OCI-M1 (cell line): ENCODE data around the gene SYT7.

Experiments used
- DNase-seq: peaks from one replicate; lab custom pipeline; 2025; lab: John Stamatoyannopoulos, UW

The SYT7 gene

DNA sequence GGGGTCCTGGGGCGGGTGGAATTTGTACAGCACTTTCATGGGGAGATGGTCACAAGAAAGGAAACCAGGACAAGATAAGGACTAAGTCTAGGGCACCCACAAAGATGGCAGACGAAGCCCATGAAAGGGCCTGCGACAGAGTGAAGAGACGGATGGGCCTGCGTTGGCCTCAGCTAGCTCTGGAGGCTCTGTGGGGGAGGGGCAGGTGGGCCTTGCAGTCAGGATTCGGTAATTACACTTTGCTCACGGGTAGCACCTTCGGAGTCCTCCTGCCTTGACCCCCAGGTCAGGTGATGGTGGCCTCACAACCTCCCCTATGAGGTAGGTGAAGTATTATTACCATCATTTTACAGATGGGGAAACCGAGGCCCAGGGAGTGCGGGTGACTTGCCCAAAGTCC lies 65.2 kb downstream of the SYT7 start:
- no peak for DNase-seq

DNA sequence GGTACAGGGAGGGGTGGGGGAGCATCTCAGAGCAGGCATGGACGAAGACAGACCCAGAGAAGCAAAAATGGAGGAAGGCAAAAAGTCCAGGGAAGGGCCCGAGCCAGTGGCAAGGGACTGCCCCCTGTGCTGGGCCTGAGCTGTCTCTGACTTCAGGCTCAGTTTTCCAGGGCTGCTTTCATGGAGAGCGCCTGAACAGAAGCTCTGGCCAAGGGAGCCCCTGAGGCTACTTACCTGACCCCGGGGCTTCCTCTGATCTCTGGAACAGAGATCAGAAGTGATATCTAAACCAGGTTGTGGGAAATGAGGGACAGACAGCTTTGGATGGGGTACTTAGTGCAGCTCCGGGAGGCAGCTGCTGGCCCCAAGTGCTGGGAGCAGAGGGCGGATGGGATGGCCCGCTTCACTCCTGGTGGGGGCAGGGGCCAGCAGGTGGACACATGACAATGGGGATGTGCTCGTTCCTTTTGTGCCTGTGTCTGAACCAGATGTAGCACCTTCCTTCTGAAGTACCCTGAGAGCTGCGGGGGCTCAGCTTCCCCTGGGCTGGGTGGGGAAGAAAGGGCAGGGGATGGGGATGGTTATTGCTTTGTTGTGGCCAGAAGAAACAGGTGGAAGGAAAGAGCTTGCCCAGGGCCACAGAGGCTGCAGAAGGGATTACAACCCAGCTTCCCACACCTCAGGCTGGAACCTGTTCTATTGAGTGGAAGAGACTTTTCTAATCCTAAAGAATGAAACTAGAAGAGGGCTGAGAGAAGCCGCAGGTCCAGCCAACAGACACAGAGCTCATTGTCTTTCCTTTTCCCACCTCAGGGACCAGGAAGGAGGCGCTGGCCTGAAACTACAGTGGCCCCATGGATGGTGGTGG lies 66.6 kb downstream of the SYT7 start:
- DNase-seq = no peak

DNA sequence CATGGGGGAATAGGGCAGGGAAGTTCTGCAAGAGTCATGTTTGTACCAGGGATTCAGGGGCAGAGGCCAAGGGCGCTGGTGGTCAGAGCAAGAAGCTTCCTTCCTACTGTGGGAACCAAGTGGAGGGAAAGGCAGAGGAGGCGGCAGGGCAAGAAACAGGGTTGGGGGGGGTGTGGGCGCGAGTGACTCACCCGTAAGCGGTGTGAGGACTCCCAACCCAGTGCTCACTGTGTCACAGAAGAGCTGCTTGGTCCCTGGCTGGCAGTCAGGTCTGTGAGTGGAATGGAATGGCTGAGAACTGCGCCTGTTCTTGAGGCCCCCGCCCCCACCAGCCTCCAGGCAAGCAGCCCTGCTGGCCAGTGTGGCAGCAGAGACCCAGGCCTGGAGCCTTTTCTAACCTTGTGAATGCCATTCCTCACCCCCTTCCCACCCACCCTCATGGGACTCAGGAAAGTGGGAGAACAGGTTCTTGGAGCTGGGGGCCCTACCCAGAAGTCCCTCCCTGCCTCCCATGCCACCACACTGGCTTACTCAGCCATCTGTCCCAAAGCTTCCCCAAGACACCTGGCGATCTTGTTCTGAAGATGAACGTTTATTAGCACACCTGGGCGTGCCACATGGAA lies 67.6 kb downstream of the SYT7 start:
- DNase-seq = no peak

DNA sequence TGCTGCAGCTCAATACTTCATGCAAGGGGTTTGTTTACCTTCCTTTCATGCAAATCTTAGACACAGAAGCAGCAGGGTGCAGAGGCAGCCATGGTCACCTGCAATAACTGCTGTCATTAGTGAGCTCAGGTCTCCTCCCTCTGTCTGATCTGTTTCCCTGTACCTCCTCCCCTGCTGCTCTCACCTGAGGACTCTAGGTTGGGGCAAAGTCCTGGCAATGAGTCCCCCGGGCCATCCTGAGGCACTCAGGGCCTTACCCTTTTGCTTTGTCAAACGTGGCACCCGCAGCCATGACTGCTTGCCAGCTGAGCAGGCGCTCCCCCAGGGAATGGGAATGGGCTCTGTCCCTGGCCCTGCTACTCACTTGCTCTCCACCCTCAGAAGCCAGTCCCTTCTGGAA lies 68.4 kb downstream of the SYT7 start:
- no peak for DNase-seq

DNA sequence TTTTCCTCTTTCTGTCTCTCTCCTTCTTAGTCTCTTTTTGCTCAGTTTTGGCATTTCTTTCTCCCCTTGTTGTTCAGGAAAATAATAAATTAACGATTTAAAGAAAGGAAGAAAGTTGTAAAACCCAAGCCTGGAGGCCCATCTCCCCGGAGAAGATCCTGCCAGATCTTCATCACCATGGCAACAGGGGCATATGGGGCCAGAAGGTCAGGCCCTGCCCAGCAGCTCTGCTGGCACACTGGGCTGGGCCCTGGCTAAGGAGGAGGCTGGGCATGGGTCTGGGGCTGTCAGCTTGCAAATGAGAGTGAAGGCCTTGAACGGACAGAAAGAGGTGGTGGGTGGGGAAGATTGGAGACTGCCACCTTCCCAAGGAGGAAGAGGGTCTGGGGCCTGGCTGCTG lies 69.5 kb downstream of the SYT7 start:
- DNase-seq = no peak

DNA sequence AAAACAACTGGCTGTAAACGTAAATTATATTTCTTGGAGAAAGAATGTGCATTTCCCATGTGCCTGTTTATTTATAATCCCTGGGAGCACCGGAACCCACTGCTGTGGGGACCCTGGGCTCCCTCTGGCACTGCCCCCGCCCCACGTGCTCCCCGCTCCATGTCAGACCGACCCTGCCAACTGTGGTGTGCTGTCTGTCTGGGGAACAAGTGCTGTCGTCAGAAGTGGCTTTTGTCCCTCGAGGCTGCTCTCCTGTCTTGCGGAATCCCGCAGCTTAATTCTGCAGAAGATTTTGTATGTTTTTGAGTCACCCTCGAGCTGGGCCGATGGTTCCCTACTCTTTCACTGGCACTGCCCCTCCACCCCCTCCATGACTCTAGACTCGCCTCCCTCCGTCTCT lies 69.9 kb downstream of the SYT7 start:
- DNase-seq = no peak

DNA sequence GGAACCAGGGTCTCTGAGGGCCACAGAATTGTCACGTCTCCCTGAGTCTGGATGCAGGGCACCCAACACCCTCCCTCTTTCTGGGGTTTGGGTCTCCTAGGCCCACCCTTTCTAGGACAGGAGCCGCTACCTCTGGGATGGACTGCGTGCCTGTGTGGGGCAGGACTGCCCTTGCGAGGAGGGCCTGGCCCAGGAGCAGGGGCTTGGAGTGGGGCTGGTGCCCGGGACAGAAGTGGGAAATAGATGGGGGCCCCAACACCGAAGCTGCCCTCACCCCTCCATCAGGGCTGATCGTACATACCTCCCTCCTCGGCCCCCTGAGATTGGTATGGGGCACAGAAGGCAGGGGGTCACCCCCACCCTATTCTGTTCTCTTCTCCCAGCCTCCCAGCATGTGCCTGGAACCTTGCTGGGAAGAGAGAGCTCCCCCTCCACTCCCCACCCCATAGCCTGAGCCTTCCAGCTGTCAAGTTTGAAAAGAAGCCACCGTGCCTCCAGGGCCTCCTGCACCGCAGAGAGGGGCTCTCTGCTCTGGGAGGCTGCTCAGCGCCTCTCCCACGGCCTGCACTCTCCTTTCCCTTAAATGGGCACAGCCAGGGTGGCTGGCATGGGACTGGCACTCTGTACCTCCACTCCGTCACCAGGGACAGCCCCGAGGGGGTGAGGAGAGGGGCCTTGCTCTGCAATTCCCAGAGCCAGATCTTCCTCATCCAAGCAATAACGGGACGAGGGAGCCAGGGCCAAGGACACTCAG lies 70.5 kb downstream of the SYT7 start:
- DNase-seq = no peak

DNA sequence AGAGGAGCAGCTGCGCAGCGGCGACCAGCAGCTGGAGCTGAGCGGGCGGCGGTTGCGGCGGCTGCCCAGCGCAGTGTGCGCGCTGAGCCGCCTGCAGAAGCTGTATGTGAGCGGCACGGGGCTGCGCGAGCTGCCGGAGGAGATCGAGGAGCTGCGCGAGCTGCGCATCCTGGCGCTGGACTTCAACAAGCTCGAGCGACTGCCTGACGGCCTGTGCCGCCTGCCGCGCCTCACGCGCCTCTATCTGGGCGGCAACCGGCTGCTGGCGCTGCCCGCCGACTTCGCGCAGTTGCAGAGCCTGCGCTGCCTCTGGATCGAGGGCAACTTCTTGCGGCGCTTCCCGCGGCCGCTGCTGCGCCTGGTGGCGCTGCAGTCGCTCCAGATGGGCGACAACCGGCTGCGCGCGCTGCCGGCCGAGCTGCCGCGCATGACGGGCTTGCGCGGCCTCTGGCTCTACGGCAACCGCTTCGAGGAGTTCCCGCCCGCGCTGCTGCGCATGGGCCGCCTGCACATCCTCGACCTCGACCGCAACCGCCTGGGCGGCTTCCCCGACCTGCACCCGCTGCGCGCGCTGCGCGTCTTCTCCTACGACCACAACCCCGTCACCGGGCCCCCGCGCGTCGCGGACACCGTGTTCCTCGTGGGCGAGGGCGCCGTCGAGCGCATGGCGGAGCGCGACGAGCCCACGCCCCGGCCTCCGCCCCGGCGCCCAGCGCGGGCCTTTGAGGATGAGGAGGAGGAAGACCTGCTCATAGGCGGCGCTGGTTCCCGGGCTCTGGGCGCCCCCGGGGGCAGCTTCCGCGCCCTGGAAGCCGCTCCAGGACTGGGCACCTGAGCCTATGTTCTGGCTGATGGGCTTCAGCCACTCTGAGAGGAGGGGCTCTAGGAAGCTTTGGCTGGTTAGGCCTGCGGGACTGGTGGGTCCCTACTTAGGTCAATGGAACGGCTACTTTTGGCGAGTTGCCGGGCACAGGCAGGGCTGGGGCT lies 71.5 kb downstream of the SYT7 start:
- DNase-seq = no peak

DNA sequence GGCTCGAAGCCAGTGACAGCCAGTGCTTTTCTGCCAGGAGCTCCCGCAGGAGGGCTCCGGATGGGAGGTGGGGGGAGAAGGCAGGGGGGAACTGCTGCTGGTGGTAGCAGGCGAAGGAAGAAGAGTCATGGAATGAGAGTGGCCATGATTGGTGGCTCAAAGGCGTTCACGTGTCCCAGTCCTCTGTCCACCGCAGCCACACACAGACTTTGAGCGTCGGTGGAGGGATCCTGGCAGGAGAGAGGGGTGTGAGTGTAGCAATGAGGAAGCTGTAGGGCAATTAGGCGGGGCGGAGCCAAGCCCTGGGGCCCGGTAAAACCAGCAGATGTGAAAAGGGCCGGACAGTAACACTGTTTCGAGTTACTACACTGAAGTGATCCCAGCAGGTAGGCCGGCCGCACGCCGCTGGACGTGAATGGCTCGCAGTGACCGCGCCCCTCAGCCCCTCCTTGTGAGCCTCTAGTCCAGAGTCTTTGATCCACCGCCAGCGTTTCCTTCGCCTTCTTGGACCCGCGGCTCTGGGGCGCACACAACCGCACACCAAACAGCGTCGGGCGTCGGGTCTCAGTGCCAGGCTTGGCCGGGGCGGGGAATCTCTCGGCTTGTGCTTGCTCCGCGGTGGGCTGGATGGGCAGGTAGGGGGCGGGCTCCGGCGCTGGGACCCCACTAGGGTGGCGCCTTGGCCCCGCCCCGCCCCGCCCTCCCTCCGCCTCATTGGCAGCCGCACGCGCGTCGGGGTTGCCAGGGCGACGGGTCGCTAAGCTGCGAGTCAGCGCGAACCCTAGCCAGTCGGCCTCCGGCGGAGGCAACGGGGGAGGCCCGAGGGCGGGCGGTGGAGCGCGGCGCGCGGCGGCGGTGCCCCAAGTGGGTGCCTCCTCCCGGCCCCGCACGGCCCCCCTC lies 72.7 kb downstream of the SYT7 start, which contains the start of gene LRRC10B:
LRRC10B (plus strand) TSS at position 788 of the 900 bp plus-strand sequence. CDS start 250 bp downstream, outside the sequence.
- DNase-seq = no peak

DNA sequence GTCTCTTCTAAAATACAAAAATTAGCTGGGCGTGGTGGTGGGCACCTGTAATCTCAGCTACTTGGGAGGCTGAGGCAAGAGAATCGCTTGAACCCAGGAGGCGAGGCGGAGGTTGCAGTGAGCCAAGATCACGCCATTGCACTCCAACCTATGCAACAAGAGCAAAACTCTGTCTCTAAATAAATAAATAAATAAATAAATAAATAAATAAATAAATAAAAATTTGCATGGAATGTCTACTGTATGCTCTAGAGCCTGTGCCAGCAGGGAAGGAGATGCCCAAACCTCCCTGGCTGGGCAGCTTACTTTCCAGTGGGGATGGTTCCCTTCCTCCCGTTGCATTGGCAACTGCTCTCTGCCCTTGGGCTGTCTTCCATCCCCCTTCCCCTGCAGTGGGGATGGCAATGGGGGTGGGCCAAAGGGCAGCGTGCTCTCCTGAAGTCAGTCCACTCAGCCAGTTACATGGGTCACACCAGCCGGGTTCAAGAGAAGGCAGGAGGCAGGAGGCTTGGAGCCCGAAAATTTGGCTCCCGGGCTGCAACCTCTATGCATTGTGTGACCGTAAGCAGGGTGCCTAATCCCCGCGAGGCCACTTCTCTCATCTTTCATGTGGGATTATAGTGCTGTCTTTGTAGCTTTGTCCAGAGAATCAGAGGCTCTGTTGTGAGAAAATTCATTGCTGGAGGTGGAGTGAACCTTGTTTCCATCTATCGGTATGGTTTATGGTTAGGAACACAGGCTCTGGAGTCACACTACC lies 73.7 kb downstream of the SYT7 start:
- no peak for DNase-seq

DNA sequence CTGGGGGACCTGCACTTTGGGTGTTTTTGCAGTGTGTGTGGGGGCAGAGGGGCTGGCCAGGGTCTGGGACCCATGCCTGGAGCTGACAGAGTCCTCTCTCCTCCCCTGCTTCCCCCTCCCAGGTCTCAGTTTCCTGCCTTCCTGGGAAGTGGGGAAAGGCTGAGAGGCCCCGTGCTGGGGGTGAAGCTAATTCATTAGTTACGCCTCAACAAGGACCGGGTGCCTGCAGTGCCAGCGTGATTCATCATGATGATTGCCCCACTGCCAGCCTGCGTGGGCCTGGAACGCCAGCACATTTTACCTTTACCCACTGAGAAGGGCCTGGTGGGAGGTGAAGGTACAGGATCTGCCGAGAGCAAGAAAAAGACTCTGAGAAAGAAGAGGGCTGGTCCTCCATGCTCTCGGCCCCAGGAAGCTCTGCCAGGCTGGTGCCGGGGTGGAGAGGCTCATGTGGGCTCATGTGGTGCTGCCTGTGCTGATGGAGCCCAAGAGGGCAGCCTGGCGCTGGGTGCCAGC lies 75.2 kb downstream of the SYT7 start:
- DNase-seq = no peak

DNA sequence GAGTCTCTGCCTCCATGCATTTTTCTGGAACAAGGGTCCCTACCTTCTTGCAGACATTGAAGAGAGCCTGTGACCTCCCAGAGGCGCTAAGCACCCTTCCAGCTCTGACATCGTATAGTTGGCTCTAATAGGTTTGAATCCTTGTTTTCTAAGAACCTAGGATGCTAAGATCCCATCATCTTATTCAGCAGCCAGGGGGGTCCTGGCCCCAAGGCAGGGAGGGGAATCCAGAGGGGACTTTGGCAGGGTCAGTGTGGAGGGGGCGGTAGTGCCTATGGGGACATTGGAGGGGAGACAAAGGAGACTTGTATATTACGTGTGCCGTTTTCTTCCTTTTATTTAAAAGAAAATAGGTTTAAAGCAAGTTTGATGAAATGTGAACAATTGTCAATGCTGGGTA lies 75.8 kb downstream of the SYT7 start:
- no peak for DNase-seq

DNA sequence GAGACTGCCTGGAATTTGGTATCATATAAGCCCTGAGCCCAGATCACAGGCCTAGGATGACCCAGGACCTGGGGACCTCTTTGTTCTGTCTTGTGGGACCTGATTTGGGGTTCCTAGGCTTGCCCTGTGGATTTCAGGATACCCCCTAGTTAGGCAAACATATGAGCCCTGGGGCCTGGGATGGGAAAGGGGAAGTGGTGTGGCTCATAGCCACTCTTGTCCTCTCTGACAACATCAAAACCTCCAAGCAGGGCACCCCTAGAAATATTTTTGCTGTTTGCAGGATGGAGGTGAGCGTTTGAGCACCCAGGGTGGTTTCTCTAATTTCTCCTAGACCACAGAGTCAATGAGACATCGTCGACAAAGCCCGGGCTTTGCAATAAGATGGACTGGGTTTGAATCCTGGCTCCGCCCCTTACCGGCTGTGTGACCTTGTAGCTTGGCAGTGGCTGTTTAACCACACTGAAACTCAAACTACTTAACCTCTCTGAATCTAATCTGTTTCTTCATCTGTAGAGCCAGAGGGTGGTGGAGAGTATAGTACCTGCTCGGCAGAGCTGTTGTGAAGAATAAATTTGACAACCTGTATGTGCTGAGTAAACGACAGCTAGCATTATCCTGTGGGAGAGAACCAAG lies 77.6 kb downstream of the SYT7 start:
- no peak for DNase-seq

DNA sequence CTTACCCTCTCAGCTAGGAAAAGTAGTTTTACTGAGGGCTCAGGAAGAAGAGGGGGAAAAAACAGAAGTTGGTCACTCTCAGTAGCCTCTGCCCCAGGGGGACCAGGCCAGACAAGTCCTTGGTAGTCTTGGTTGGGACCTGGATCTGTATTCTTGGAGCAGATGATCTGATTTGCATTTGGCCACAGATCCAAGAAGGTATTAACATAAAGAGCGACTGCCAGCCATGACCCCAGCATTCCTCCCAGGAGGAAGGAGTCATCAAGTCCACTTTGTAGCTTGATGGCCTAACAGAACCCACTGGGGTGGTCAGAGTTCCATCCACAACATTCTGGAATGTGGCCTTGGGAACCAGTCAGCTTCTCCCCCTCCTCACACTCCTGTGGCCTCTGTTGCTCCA lies 78.4 kb downstream of the SYT7 start:
- no peak for DNase-seq

DNA sequence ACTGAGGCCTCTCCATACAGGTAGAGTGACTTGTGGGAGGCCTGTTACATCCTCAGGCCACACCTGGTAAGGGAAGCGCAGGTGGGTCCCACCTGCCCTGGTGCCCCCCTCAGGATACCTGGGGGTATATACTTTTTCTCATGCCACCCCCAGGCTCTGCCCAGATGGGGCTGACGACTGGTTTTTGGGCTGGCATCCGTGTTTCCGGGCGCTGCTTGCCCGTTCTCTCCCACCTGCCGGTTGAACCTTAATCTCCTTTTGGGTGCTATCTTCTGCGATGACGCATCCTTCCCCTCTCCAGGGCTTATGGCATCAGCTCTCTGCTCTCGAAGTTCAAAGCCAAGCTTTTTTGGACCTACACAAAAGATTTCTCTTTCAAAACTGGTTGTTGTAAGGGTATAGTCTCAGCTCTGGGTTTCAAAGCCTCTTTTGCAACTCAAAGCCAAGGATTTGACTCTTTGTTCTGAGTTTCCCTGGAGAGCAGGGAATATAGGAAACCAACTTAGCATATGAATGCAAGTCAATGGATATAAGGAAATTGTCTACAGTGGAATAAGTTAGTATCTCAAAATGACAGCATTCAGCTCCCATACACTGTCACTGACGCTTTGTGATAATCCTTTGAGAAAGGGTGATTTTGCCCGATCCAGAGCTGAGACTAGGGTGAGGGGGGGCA lies 80.9 kb downstream of the SYT7 start:
- DNase-seq = no peak

DNA sequence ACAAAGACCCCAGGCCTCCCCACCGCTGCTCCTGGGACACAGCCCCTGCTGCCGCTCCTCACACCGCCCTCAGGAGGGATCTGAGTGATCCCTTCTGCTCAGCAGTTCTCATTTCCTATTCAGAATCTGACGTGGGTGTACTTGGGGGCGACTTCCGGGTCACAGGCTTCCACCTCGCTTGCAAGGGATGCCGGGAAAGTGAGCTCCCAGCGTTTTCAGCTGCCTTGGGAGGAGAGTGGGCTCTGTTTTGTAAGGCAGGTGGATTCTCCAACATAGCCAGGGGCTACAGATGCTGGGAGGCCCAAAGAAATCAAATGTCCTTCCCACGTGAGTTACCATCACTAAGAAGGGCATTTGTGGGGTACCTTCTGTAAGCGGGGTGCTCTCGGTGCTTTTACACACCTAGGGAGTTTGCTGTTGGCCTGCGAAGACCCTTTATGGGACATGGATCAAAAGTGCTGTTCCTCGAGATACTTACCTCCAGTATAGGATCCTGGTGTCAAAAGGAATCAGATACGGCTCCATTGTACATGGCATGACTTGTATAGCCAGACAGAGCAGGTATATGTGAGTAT lies 82.0 kb downstream of the SYT7 start:
- DNase-seq = peak; percentile 22

DNA sequence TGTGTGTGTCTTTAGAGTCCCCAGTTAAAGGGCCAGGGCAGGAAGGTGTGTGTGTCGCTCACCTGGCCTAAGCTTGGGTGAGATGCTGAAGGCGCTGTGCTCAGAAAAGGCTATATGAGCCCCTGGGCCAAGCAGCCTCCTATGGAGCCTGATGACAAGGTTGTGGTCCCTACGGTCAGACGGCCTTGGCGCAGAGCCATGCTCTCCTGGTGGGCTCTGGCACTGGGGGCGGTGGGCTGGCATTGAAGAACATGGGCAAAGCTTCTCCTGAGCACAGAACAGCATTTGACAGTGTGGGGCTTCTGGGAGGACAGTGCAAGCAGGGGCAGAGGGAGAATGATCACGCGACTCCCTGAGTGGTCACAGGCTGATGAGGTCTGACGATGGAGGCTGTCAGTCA lies 83.0 kb downstream of the SYT7 start:
- no peak for DNase-seq

DNA sequence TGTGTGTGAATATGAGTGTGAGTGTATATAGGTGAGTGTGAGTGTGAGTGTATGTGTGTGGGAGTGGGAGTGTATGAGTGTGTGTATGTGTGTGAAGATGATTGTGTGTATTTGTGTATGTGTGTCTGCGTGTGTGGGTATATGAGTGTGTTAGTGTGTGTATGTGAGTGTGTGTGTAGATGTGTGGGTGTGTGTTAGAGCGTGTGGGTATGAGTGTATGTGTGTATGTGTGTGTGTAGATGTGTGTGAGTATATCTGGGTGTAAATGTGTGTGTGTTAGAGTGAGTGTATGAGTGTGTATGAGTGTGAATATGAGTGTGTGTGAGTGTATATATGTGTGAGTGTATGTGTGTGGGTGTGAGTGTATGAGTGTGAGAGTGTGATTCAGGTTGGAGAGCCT lies 83.4 kb downstream of the SYT7 start:
- DNase-seq = no peak
